IMR-90 (cell line): ENCODE results near the gene CSH1. TPM values are rescaled to one million over a fixed set of nuclear protein-coding genes. Genes with fewer than 3 reads are reported as not detected.

Experiments used
- ATAC-seq: fragments of 200-7000 bp; cut with Tn5 transposase; 2 replicates; pipeline ENCODE4 v1.9.1; 2020; ENCODE audit warnings: low read depth, mild to moderate bottlenecking, moderate library complexity
- BruUV-seq: library from RNA; stranded (reverse); fragments of 400-500 nt; replicated peaks from 2 replicates; lab custom pipeline; 2021; lab: Mats Ljungman, UMichigan
- CTCF ChIA-PET: fragments of 300-600 bp; formaldehyde crosslinking; extraction: SDS; loops from one replicate; lab custom pipeline; 2021; ENCODE audit warnings: antibody characterized with exemption; lab: Yijun Ruan, JAX
- POLR2A ChIA-PET: fragments of 300-600 bp; sonication (Branson Sonifier 250); formaldehyde crosslinking; loops from one replicate; lab custom pipeline; 2022; ENCODE audit warnings: antibody characterized with exemption; ENCODE audit not compliant: unreplicated experiment; lab: Charles Lee
- DNase-seq: peaks from one replicate; pipeline ENCODE4 v3.0.0; 2013
- H2AFZ ChIP-seq: replicated peaks from 2 replicates; pipeline ENCODE3; 2013; ENCODE audit warnings: low read length, mild to moderate bottlenecking; ENCODE audit not compliant: poor library complexity
- H2AK5ac ChIP-seq: 2 replicates; pipeline ENCODE4 v1.6.1; 2013; ENCODE audit warnings: low read depth, low read length, inconsistent platforms
- H2AK9ac ChIP-seq: replicated peaks from 2 replicates; pipeline ENCODE3; 2013; ENCODE audit warnings: mild to moderate bottlenecking, low read depth, low read length, moderate library complexity; ENCODE audit not compliant: poor library complexity
- H2BK120ac ChIP-seq: 2 replicates; pipeline ENCODE4 v1.6.1; 2013; ENCODE audit warnings: low read depth, low read length, inconsistent platforms
- H2BK15ac ChIP-seq: 3 replicates; pipeline ENCODE4 v1.6.1; 2013; ENCODE audit warnings: low read depth, low read length, inconsistent platforms
- H2BK20ac ChIP-seq: 2 replicates; pipeline ENCODE4 v1.6.1; 2013; ENCODE audit warnings: low read depth, mild to moderate bottlenecking, inconsistent platforms, low read length, moderate library complexity
- H2BK5ac ChIP-seq: 2 replicates; pipeline ENCODE4 v1.6.1; 2013; ENCODE audit warnings: mild to moderate bottlenecking, low read depth, low read length, inconsistent platforms; ENCODE audit not compliant: poor library complexity, severe bottlenecking
- H3K14ac ChIP-seq: replicated peaks from 2 replicates; pipeline ENCODE4 v1.6.1; 2013; ENCODE audit warnings: low read depth, low read length, inconsistent platforms
- H3K18ac ChIP-seq: 2 replicates; pipeline ENCODE4 v1.6.1; 2013; ENCODE audit warnings: low read depth, low read length, control low read depth
- H3K23ac ChIP-seq: 2 replicates; pipeline ENCODE4 v1.6.1; 2013; ENCODE audit warnings: low read depth, low read length, inconsistent platforms
- H3K27ac ChIP-seq: 2 replicates; pipeline ENCODE4 v1.5.1; 2013; ENCODE audit warnings: mild to moderate bottlenecking, control low read depth, low read length; ENCODE audit not compliant: insufficient read depth
- H3K27me3 ChIP-seq: 2 replicates; pipeline ENCODE4 v1.6.1; 2013; ENCODE audit warnings: low read length; ENCODE audit not compliant: control insufficient read depth, insufficient read depth
- H3K36me3 ChIP-seq: 2 replicates; pipeline ENCODE4 v1.6.1; 2013; ENCODE audit warnings: low read length, mixed read lengths; ENCODE audit not compliant: control insufficient read depth, insufficient read depth
- H3K4ac ChIP-seq: 2 replicates; pipeline ENCODE4 v1.6.1; 2013; ENCODE audit warnings: low read depth, low read length, inconsistent platforms
- H3K4me1 ChIP-seq: 2 replicates; pipeline ENCODE4 v1.6.1; 2013; ENCODE audit warnings: low read length, mixed read lengths; ENCODE audit not compliant: control insufficient read depth, insufficient read depth
- H3K4me2 ChIP-seq: 2 replicates; pipeline ENCODE4 v1.6.1; 2013; ENCODE audit warnings: low read depth, mild to moderate bottlenecking, control low read depth, low read length, moderate library complexity
- H3K4me3 ChIP-seq: 2 replicates; pipeline ENCODE4 v1.5.1; 2013; ENCODE audit warnings: low read depth, mild to moderate bottlenecking, control low read depth, low read length, moderate library complexity; ENCODE audit not compliant: insufficient read depth
- H3K56ac ChIP-seq: 2 replicates; pipeline ENCODE4 v1.6.1; 2013; ENCODE audit warnings: low read length, inconsistent platforms; ENCODE audit not compliant: insufficient read depth; ENCODE audit errors: extremely low read depth
- H3K79me1 ChIP-seq, 2 experiments: 2 replicates each; pipeline ENCODE4 v1.6.1; 2013; ENCODE audit warnings: low read length in 2 of 2, inconsistent platforms in 1 of 2, low read depth in 1 of 2
- H3K9ac ChIP-seq: 2 replicates; pipeline ENCODE4 v1.6.1; 2013; ENCODE audit warnings: low read depth, low read length, control low read depth
- H3K9me1 ChIP-seq: 2 replicates; pipeline ENCODE4 v1.6.1; 2013; ENCODE audit warnings: low read length, inconsistent platforms; ENCODE audit not compliant: insufficient read depth
- H3K9me3 ChIP-seq: 2 replicates; pipeline ENCODE4 v1.6.1; 2013; ENCODE audit warnings: low read length; ENCODE audit not compliant: control insufficient read depth, insufficient read depth
- H4K20me1 ChIP-seq: 2 replicates; pipeline ENCODE4 v1.6.1; 2013; ENCODE audit warnings: low read length, inconsistent platforms; ENCODE audit not compliant: insufficient read depth
- H4K5ac ChIP-seq: 2 replicates; pipeline ENCODE4 v1.6.1; 2013; ENCODE audit warnings: mild to moderate bottlenecking, low read depth, low read length, control low read depth
- H4K8ac ChIP-seq, 2 experiments: 2 replicates each; pipeline ENCODE4 v1.6.1; 2013; ENCODE audit warnings: low read depth in 2 of 2, low read length in 2 of 2, control low read depth in 1 of 2, inconsistent platforms in 1 of 2
- H4K91ac ChIP-seq: 2 replicates; pipeline ENCODE4 v1.6.1; 2013; ENCODE audit warnings: low read depth, low read length, inconsistent platforms; ENCODE audit not compliant: insufficient read depth
- CEBPB ChIP-seq: IDR thresholded peaks from 2 replicates; pipeline ENCODE4 v1.6.1; 2012; ENCODE audit warnings: low read depth, low read length, improper control_type of control experiment
- MAFK ChIP-seq: IDR thresholded peaks from 2 replicates; pipeline ENCODE4 v1.6.1; 2012; ENCODE audit warnings: low read depth, low read length, improper control_type of control experiment
- MAZ ChIP-seq: IDR thresholded peaks from 2 replicates; pipeline ENCODE4 v1.6.1; 2012; ENCODE audit warnings: low read depth, mild to moderate bottlenecking, low read length, improper control_type of control experiment, moderate library complexity, borderline replicate concordance
- POLR2A ChIP-seq: IDR thresholded peaks from 2 replicates; pipeline ENCODE4 v1.6.1; 2012; ENCODE audit warnings: mild to moderate bottlenecking, low read depth, low read length
- RCOR1 ChIP-seq: IDR thresholded peaks from 2 replicates; pipeline ENCODE4 v1.6.1; 2012; ENCODE audit warnings: mild to moderate bottlenecking, low read length, improper control_type of control experiment; ENCODE audit not compliant: insufficient replicate concordance
- SMC3 ChIP-seq: fragments of 150-350 bp; IDR thresholded peaks from 2 replicates; pipeline ENCODE4 v1.6.1; 2016; ENCODE audit warnings: low read depth, mild to moderate bottlenecking, antibody characterized with exemption, low read length, moderate library complexity
- whole genome bisulfite sequencing, 2 experiments: methylation state at CpG; one replicate each; pipeline versions ENCODE4 v1.1.5 to v1.1.7; 2013; ENCODE audit warnings: missing lambda C conversion rate in 2 of 2; ENCODE audit not compliant: insufficient read length in 1 of 2; ENCODE audit errors: extremely low coverage in 2 of 2; 5-methylcytosine and 5-hydroxymethylcytosine counted together
- dilution Hi-C: fragments of 300-500 bp; cut with HindIII; formaldehyde crosslinking; loops from one replicate; pipeline ENCODE4 v1.14.3; 2018; ENCODE audit warnings: low sequenced_read_pairs; ENCODE audit not compliant: unreplicated experiment
- in situ Hi-C: fragments of 300-500 bp; cut with MboI; formaldehyde crosslinking; loops from 3 replicates; pipeline ENCODE4 v1.14.3; 2019; ENCODE audit warnings: low sequenced_read_pairs, inconsistent platforms, mixed read lengths
- intact Hi-C: fragments of 100-400 bp; cut with micrococcal nuclease; formaldehyde crosslinking; loops from 2 replicates; pipeline ENCODE4 v1.10.0; 2022
- polyA plus RNA-seq, 3 experiments: library from polyadenylated mRNA; depleted of rRNA; stranded (reverse); fragments of >200 nt; gene quantifications; 2 replicates each; pipeline ENCODE4 v1.2.3, GENCODE V29; 2012; ENCODE audit warnings: low replicate concordance in 1 of 3
- total RNA-seq: library from RNA; depleted of rRNA; stranded (reverse); fragments of >200 nt; gene quantifications from 2 replicates; pipeline ENCODE4 v1.2.3, GENCODE V29; 2012
- TF ChIP-seq, protein P1 (sequence below): fragments of 150-350 bp; IDR thresholded peaks from 2 replicates; pipeline ENCODE4 v1.6.1; 2016; ENCODE audit warnings: low read depth, mild to moderate bottlenecking, low read length, moderate library complexity, borderline replicate concordance

CSH1 gene
- total and polyA plus RNA-seq, 2 of the 4 experiments (the other 2 are of a cell fraction), result not detected

DNA sequence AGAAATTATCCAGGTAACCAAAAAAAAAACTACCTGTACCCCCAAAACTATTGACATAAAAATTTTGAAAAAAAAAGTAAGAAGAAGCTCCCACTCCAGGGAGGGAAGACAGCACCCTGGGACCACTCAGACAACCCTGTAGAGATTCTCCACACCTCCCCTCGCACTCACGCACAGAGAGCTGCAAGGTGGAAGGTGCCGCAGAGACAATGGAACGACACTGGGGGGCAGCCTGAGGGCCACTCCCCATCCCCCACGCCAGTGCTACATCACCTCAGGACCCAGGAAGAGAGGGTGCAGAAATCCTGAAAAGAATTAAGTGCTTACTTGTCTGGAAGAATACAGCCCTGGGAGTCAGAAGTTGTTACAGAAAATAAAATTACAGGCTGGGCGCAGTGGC is 40.9 kb upstream of the CSH1 start:
- Histone ChIP-seq H3K9me3 (no peaks in the 10 kb centered on the region; the same call in 1 of the 2 replicates), H3K56ac (no peak overlapping the region), H3K4me3 (no peak overlapping the region), H3K27ac (no peak overlapping the region), H3K79me1 (no peaks in the 10 kb centered on the region), H3K23ac (no peak overlapping the region), H4K8ac (no peak overlapping the region), H2BK120ac (no peak overlapping the region), H3K36me3 (no peaks in the 10 kb centered on the region), H3K27me3 (peaks cover 38% of the 10 kb centered on the region), H3K9ac (no peak overlapping the region), H3K18ac (no peak overlapping the region), H3K9me1 (no peaks in the 10 kb centered on the region), H3K14ac (no peak overlapping the region), H2BK20ac (no peak overlapping the region), H3K4me2 (no peak overlapping the region), H4K20me1 (no peaks in the 10 kb centered on the region), H2BK15ac (no peak overlapping the region), H2BK5ac (no peak overlapping the region), H4K91ac (no peak overlapping the region), H4K5ac (no peak overlapping the region), H3K4ac (no peak overlapping the region), H2AK9ac (no peak overlapping the region), H2AFZ (no peak overlapping the region), H2AK5ac (no peak overlapping the region), H3K4me1 (no peaks in the 10 kb centered on the region)
- no peak for TF ChIP-seq SMC3
- TF ChIP-seq MAZ, result no peak
- no peak for TF ChIP-seq RCOR1
- TF ChIP-seq POLR2A, result no peak
- TF ChIP-seq MAFK, result no peak
- TF ChIP-seq CEBPB, result no peak
- TF ChIP-seq, protein P1, sequence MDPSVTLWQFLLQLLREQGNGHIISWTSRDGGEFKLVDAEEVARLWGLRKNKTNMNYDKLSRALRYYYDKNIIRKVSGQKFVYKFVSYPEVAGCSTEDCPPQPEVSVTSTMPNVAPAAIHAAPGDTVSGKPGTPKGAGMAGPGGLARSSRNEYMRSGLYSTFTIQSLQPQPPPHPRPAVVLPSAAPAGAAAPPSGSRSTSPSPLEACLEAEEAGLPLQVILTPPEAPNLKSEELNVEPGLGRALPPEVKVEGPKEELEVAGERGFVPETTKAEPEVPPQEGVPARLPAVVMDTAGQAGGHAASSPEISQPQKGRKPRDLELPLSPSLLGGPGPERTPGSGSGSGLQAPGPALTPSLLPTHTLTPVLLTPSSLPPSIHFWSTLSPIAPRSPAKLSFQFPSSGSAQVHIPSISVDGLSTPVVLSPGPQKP, result no peak
- no TSS peak for BruUV-seq
- intact Hi-C loops, result no loop called here
- no CpG with 5 or more reads among the region's 6 CpGs for WGBS, 2 experiments
- dilution Hi-C loops, result no loop called here
- POLR2A ChIA-PET, result no interaction called here
- in situ Hi-C loops, result no loop called here
- DNase-seq, result no peak
- ATAC-seq, result no peak
- CTCF ChIA-PET, result interaction anchor here (0.6 to 0.7 kb wide), 3 partner anchors 16 to 194 kb away, joined by 3 to 5 read pairs (median 4); no protein-coding TSS in a partner anchor
